ENCODE measurements around the gene EDC4. TPM values are rescaled to one million over a fixed set of nuclear protein-coding genes. Genes with fewer than 3 reads are reported as not detected.
"Not testable (repeated sequence)": the region's sequence is repeated elsewhere in the genome, so short reads cannot be mapped to it uniquely, and the experiment has no call there.

Gene EDC4
- total RNA-seq, 1 donor from 2014 or later, result 43.8 TPM

GRCh38 chr16:67892375-67892774 is 19.5 kb downstream of the EDC4 start:
- intact Hi-C loops (cut with DNase I), result loop anchor here (5.0 kb wide), 1 partner anchor 130 kb away; the partner anchor contains the start of genes DDX28 and DUS2
- no peak for DNase-seq (ENCODE audit: low spot score)

DNA sequence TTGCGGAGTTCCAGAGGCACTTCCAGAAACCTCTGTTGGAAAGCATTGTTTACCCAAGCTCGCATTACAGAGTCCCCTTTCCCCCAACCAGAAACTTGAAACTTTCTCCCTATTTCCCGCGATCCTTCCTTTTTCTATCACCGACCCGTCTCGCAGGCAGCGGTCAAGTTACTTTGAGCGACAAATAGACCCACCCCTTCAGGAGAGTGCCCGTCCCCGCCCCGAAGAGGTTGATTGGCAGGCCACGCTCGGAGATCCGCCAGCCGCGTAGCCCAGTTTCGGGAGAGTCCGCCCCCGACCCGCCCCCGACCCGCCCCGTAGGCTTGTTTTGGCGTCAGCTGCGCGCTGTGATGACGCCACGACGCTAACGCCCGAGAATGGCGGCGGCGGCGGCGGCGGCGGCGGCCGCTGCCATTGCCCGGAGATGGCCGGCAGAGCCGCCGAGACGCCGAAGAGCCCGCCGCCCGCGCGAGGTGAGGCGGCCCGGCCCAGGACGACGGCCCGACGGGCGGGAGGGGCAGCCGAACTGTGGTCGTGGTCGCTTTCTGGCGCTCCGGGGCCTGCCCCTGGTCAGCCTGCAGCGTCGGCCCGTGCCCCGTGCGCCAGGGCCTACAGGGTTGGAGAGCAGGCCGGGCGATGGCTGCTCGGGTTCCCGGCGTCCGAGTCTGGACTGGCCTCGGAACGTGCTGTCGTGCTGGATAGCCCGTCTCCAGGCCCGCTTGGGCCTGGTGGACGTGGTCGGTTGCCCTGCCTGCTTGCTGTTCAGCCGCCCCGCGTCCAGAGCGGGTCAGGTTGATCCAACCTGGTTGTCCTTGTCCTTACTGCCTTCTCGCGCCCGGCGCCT is 20.3 kb downstream of the EDC4 start, which contains the start of gene PSKH1:
Gene PSKH1 (plus strand): TSS at position 356 of the 844 bp plus-strand sequence. CDS start 15,496 bp downstream, outside the sequence.
- DNase-seq (ENCODE audit: low spot score), result peak; percentile 99
- intact Hi-C loops (cut with DNase I), result loop anchor here (5.0 kb wide), 1 partner anchor 129 kb away; the partner anchor contains the start of genes DDX28 and DUS2

GRCh38 chr16:67893743-67894399 is 21.0 kb downstream of the EDC4 start:
- DNase-seq (ENCODE audit: low spot score), result no peak
- intact Hi-C loops (cut with DNase I), result loop anchor here (5.0 kb wide), 1 partner anchor 128 kb away; the partner anchor contains the start of genes DDX28 and DUS2

DNA sequence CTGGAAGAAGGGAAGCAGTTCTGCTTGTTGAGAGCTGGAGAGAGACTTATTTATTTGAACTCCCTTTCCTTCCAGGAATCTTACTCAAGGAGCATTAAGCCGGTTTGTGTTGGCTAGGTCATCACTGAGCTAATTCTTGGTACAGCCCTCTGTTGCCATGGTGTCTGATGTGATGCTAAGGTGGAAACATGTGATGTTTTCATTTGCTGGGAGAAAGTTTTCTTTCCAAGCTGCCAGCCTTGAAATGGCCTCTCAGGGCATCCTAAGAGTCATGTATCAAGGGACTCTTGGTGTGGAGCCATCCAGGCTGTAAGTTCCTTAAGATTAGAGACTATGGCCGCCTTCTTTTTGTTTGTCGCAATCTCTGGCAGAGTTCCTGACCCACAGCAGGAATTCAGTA is 24.4 kb downstream of the EDC4 start:
- DNase-seq (ENCODE audit: low spot score), result no peak
- intact Hi-C loops (cut with DNase I), result no loop called here

DNA sequence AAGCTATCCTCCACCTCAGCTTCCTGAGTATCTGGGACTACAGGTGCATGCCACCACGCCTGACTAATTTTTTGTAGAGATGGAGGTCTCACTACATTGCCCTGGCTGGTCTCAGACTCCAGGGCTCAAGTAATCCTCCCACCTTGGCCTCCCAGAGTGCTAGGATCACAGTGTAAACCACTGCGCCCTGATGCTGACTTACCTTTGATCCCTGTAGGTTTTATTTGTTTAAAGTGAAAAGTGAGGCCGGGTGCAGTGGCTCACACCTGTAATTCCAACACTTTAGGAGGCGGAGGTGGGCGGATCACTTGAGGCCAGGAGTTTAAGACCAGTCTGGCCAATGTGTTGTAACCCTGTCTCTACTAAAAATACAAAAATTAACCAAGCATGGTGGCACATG is 28.9 kb downstream of the EDC4 start:
- DNase-seq (ENCODE audit: low spot score), result no peak
- intact Hi-C loops (cut with DNase I), result no loop called here

DNA sequence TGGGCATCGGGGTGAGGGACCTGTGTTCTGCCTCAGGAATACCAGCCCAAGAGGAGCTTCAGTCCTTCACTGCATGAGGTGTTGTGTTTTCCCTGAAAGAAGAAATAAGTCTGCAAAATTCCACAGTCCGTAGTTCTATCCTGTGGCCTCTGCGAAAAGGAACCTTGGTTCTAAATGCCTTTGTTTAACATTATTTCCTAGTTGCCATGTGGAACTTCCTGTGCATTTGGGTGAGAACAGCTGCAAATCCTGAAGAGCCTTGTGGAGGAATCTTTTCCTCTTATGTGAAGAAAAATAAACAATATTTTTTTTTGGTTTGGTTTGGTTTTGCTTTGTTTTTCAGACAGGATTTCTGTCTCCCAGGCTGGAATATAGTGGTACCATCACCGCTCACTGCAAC is 30.0 kb downstream of the EDC4 start:
- intact Hi-C loops (cut with DNase I), result no loop called here
- no peak for DNase-seq (ENCODE audit: low spot score)

DNA sequence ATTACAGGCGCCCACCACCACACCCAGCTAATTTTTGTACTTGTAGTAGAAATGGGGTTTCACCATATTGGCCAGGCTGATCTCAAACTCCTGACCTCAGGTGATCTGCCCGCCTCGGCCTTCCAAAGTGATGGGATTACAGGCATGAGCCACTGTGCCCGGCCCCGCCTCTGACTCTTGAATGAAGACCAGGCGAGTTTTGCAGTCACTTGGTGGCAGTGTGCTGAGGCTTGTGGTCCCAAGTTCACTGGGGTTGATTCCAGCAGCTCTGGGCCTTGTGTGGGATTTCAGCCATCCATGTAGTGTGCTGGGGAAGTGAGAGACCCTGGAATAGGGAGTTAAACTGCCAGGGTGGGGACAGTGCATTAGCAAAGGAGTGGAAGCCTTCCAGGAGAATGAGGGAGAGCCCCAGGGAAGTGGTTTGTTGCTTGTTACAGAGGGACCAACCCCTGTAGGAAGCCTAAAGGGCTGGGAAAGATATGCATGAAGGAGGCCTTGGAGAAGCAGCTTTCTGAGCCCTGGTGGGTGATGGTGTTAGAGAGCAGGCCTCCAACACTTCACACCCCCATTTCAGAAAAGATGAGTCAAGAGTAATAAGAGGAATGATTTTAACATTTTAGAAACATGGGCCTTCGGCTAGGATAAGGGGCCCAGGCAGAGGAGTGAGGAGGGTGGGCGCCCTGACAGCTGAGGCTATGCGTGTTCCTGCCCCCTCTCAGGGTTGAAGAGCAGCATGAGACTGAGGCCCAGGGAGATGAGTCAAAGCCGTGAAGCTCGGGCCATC is 34.7 kb downstream of the EDC4 start:
- intact Hi-C loops (cut with DNase I), result no loop called here
- DNase-seq (ENCODE audit: low spot score), result no peak

DNA sequence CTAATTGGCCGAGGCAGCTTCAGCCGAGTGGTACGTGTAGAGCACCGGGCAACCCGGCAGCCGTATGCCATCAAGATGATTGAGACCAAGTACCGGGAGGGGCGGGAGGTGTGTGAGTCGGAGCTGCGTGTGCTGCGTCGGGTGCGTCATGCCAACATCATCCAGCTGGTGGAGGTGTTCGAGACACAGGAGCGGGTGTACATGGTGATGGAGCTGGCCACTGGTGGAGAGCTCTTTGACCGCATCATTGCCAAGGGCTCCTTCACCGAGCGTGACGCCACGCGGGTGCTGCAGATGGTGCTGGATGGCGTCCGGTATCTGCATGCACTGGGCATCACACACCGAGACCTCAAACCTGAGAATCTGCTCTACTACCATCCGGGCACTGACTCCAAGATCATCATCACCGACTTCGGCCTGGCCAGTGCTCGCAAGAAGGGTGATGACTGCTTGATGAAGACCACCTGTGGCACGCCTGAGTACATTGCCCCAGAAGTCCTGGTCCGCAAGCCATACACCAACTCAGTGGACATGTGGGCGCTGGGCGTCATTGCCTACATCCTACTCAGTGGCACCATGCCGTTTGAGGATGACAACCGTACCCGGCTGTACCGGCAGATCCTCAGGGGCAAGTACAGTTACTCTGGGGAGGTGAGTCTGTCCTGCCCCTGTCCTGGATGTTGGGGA is 36.3 kb downstream of the EDC4 start:
- DNase-seq (ENCODE audit: low spot score), result no peak
- intact Hi-C loops (cut with DNase I), result no loop called here

- intact Hi-C loops (cut with DNase I), result no loop called here
- no peak for DNase-seq (ENCODE audit: low spot score)
Observed at GRCh38 chr16:67910158-67910557, 37.3 kb downstream of the EDC4 start.

GRCh38 chr16:67914758-67915495 is 42.1 kb downstream of the EDC4 start:
- no peak for DNase-seq (ENCODE audit: low spot score)
- intact Hi-C loops (cut with DNase I), result no loop called here

GRCh38 chr16:67915496-67915769 is 42.6 kb downstream of the EDC4 start:
- DNase-seq (ENCODE audit: low spot score); intact Hi-C loops (cut with DNase I): not testable (repeated sequence)

GRCh38 chr16:67915831-67916723 is 43.2 kb downstream of the EDC4 start:
- intact Hi-C loops (cut with DNase I), result no loop called here
- DNase-seq (ENCODE audit: low spot score), result no peak

- intact Hi-C loops (cut with DNase I), result no loop called here
- no peak for DNase-seq (ENCODE audit: low spot score)
Observed at GRCh38 chr16:67917140-67917851, 44.4 kb downstream of the EDC4 start.

DNA sequence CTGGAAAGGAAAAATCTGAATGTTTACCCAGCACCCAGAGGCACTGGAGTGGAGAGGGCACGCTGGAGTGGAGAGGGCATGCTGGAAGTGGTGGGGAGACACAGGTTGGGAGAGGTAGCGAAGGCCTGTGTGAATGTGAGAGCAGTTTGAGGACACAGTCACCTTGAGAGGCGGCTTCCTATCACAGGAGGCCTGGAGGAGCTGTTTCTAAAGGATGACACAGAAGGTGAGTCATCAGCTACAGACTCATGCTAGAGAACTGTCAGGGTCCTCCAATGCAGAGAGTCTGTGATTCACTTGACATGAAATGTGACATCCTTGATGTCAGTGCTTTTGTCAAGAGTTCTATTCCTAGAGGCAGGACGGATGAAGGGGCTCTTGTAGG is 45.0 kb downstream of the EDC4 start:
- intact Hi-C loops (cut with DNase I), result no loop called here
- DNase-seq (ENCODE audit: low spot score), result no peak

GRCh38 chr16:67919622-67920221 is 46.9 kb downstream of the EDC4 start:
- intact Hi-C loops (cut with DNase I), result no loop called here
- DNase-seq (ENCODE audit: low spot score), result no peak

DNA sequence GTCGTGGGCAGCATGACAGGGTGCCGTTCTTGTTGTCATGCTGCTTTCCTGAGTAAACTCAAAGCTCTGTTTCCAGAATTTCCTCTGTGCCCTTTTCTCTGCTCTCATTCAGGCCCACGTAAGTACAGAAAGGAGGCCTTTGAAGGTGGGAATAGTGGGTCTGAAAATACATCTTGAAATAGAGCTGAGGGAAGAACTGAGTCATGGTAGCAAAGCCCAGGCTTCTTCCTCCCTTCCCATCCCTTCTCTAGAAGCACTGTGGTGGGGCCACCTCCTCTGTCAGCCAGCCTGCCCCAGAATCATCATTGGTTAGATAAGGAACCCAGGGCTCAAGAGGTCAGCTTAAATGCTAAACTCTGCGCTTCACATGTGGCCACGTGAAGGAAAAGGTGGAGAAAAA is 49.4 kb downstream of the EDC4 start:
- intact Hi-C loops (cut with DNase I), result no loop called here
- DNase-seq (ENCODE audit: low spot score), result no peak

DNA sequence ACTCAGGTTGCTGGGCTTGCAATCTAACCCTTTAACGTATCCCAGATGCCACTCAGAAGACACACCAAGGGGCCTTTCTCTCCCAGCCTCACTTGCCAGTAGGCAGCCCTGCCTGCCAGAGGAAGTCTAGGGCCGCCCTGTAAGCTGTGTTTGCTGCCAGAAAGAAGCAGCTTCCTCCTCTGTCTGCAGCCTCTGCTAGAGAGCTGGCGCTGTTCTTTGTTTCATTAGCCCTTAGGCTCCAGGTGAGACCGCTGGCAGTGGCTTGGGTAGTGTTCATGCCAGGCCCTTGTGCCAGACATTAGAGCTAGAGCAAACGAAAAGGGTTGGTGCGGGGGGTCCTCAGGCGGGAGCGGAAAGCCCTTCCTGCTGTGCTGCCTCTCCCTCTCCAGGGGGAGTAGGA is 49.9 kb downstream of the EDC4 start:
- intact Hi-C loops (cut with DNase I), result no loop called here

More for the DNA sequence above, 49.9 kb downstream of the EDC4 start:
- DNase-seq (ENCODE audit: low spot score), result no peak
